ENCODE data around the gene DLL4.

Gene DLL4

GRCh38 chr15:40928821-40929659 is at the start of gene DLL4:
Gene DLL4 (plus strand): TSS chr15:40929340. CDS start chr15:40929669, 329 bp downstream.
- no peak for DNase-seq (ENCODE audit: low spot score)

GRCh38 chr15:40879609-40880008 is 49.5 kb upstream of the DLL4 start:
- no peak for DNase-seq (ENCODE audit: low spot score)

GRCh38 chr15:40881351-40881750 is 47.8 kb upstream of the DLL4 start:
- DNase-seq (ENCODE audit: low spot score), result no peak

- DNase-seq (ENCODE audit: low spot score), result no peak
These were observed 42.6 kb upstream of the DLL4 start for GRCh38 chr15:40886586-40886985.

GRCh38 chr15:40889112-40889511 is 40.0 kb upstream of the DLL4 start:
- no peak for DNase-seq (ENCODE audit: low spot score)

GRCh38 chr15:40891138-40891537 is 38.0 kb upstream of the DLL4 start:
- no peak for DNase-seq (ENCODE audit: low spot score)

- DNase-seq (ENCODE audit: low spot score), result peak; percentile 52
These were observed 37.2 kb upstream of the DLL4 start for GRCh38 chr15:40891810-40892446.

GRCh38 chr15:40892447-40893012 is 36.6 kb upstream of the DLL4 start:
- DNase-seq (ENCODE audit: low spot score), result no peak

- no peak for DNase-seq (ENCODE audit: low spot score)
These were observed 36.0 kb upstream of the DLL4 start for GRCh38 chr15:40893019-40893670.

GRCh38 chr15:40893733-40894680 is 35.1 kb upstream of the DLL4 start, which contains the start of gene VPS18:
Gene VPS18 (plus strand): TSS chr15:40894450. CDS start chr15:40894769, 319 bp downstream.
- peak; percentile 94 for DNase-seq (ENCODE audit: low spot score)

GRCh38 chr15:40894681-40895448 is 34.3 kb upstream of the DLL4 start:
- peak; percentile 75 for DNase-seq (ENCODE audit: low spot score)

- no peak for DNase-seq (ENCODE audit: low spot score)
These were observed 29.5 kb upstream of the DLL4 start for GRCh38 chr15:40899536-40900207.

GRCh38 chr15:40900256-40901052 is 28.7 kb upstream of the DLL4 start:
- DNase-seq (ENCODE audit: low spot score), result no peak

- no peak for DNase-seq (ENCODE audit: low spot score)
These were observed 28.1 kb upstream of the DLL4 start for GRCh38 chr15:40901053-40901443.

- no peak for DNase-seq (ENCODE audit: low spot score)
These were observed 26.3 kb upstream of the DLL4 start for GRCh38 chr15:40902605-40903561.

GRCh38 chr15:40904552-40905201 is 24.5 kb upstream of the DLL4 start:
- DNase-seq (ENCODE audit: low spot score), result no peak
